ENCODE results near the gene BACH2.

The BACH2 gene

GRCh38 chr6:90021711-90022110, 274.9 kb downstream of the BACH2 start:
- no peak for DNase-seq

- DNase-seq, result no peak
Measured at GRCh38 chr6:90020746-90021145, 275.9 kb downstream of the BACH2 start.

GRCh38 chr6:90019216-90019615, 277.4 kb downstream of the BACH2 start:
- DNase-seq, result no peak

- DNase-seq, result no peak
Measured at GRCh38 chr6:90015883-90016282, 280.8 kb downstream of the BACH2 start.

GRCh38 chr6:90008908-90009501, 287.6 kb downstream of the BACH2 start:
- no peak for DNase-seq

- DNase-seq, result no peak
Measured at GRCh38 chr6:90008189-90008907, 288.3 kb downstream of the BACH2 start.

- no peak for DNase-seq
Measured at GRCh38 chr6:90005048-90005827, 291.4 kb downstream of the BACH2 start.

- no peak for DNase-seq
Measured at GRCh38 chr6:90004511-90004910, 292.1 kb downstream of the BACH2 start.

GRCh38 chr6:90003941-90004340, 292.7 kb downstream of the BACH2 start:
- DNase-seq, result no peak

GRCh38 chr6:90003069-90003795, 293.4 kb downstream of the BACH2 start:
- DNase-seq, result no peak

GRCh38 chr6:90000864-90001731, 295.5 kb downstream of the BACH2 start:
- DNase-seq, result no peak

- DNase-seq, result no peak
Measured at GRCh38 chr6:89999945-90000825, 296.5 kb downstream of the BACH2 start.

GRCh38 chr6:89999154-89999553, 297.5 kb downstream of the BACH2 start:
- DNase-seq, result no peak

GRCh38 chr6:89997456-89998445, 298.9 kb downstream of the BACH2 start:
- DNase-seq, result no peak

GRCh38 chr6:89993411-89993810, 303.2 kb downstream of the BACH2 start:
- DNase-seq, result no peak

GRCh38 chr6:89992818-89993217, 303.8 kb downstream of the BACH2 start:
- DNase-seq, result no peak

- DNase-seq, result no peak
Measured at GRCh38 chr6:89989742-89990141, 306.9 kb downstream of the BACH2 start.

GRCh38 chr6:89987830-89988229, 308.8 kb downstream of the BACH2 start:
- DNase-seq, result no peak

- no peak for DNase-seq
Measured at GRCh38 chr6:89987140-89987539, 309.5 kb downstream of the BACH2 start.

- no peak for DNase-seq
Measured at GRCh38 chr6:89986650-89987074, 310.0 kb downstream of the BACH2 start.
